CD4-positive, alpha-beta T cell treated with Interleukin-2 at 100 ng/mL for 4 hours (primary cell): ENCODE results near the gene EXOC4.

ENCODE experiments used
- DNase-seq: peaks from one replicate; pipeline ENCODE4 v3.0.0-alpha.2; 2020; ENCODE audit warnings: low spot score

Gene EXOC4

DNA sequence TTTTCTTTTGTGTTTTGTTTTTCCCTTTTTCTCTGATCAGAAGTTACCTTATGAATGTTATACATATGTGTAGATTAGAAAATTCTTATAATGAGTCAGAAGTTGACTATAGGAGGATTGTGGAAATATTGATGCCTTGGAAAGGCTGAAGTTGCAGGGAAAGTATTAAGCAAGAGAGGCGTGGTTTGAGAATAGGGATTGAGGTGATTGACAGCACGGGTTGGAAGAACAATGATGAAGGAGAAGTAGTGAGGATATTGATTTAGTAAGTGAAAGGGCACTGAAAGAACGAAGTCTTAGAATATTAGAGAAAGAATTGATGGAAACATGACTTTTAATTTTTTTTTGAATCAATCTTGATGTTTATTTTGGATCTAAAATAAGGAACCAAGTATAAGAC is 176.0 kb downstream of the EXOC4 start:
- DNase-seq, result no peak

DNA sequence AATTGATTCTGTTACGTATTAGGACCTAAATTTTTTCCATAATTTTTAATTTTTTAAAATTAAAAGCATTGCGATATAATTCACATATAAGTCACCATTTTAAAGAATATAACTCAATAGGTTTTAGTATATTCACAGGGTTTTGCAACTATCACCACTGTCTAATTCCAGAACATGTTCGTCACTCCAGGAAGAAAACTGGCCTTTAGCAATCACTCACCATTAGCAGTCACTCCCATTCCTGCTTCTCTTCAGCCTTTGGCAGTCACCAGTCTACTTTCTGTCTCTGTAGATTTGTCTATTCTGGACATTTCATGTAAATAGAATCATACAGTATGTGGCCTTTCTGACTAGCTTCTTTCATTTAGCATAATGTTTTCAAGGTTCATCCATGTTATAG is 176.5 kb downstream of the EXOC4 start:
- no peak for DNase-seq

- no peak for DNase-seq
Measured at GRCh38 chr7:133431134-133431724, 178.4 kb downstream of the EXOC4 start.

GRCh38 chr7:133433165-133433812 is 180.4 kb downstream of the EXOC4 start:
- no peak for DNase-seq

DNA sequence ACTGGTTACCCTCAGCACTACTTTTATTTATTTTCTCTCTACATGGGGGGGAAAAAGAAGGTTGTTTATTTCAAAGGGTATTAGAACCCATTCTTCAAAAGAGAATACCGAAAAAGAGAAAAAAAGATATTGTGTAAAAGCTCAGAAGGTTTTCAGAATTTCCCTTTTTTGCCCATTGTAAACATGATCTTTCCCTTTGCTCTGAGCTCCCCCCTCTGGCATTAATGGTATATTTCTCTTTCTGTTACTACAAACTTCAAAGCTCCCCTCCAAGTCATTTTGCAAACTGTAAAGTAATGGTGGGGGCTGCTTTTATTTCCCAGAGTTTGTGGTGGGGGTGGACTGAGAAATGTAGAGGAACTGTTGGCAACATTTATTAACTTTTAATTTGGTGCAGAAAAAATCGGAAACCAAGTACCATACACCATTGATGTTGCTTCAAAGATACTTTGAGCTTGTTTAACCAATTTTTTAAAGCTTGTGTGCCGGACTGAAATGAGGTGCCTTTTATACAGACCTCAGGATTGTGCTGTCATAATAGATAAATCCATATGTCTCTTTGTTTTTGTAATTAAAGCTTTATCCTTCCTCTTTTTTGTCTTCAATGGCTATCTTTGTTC is 181.5 kb downstream of the EXOC4 start:
- peak; percentile 8 for DNase-seq

DNA sequence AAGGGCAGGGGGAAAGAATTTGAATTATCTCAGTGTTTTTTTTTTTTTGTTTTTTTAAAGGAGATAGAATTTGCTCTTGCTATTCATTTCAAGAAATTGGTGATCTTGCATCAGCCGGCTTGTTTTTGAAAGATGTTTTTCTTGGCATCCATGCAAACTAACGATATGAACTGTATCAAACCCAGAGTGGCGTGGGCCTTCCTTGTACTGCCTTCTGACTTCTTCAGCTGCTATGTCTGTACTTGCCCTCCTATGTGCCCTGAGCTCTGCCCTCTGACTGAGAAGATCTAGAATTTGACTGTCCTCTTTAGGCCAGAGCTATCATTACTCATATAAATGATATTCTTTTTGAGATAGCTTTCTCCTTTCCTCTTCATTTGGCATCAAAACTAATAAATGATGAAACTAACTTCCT is 183.1 kb downstream of the EXOC4 start:
- no peak for DNase-seq

DNA sequence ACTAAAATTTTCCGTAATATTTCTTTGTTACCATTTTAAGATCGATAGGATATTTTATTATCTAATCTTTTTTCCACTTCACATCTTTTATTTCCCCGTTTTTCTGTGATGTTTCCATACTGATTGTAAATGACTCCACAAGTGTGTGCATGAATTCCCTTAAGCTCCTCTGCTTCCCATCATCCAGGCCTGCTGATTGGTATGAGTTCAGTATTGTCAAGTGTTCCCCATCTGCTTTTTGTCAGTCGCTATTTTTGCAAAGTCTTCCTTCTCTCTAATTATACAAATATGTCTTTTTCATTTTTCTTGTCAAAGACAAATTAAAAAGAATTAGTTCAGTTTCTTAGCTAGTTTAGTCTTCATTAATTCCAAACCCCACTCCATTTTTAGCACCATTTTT is 184.7 kb downstream of the EXOC4 start:
- no peak for DNase-seq

GRCh38 chr7:133442818-133443217 is 189.9 kb downstream of the EXOC4 start:
- no peak for DNase-seq

DNA sequence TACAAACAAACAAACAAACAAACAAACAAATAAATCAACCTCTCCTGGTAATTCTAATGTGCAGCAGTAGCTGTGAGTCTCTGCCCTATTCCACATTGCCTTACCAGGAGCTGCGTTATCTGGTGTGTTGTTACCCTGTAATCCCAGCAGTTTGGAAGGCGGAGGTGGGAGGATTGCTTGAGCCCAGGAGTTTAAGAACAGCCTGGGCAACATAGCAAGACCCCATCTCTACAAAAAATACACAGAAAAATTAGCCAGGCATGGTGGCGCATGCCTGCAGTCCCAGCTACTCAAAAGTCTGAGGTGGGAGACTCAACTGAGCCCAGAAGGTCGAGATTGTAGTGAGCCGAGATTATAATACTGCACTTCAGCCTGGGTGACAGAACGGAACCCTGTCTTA is 192.7 kb downstream of the EXOC4 start:
- no peak for DNase-seq

GRCh38 chr7:133448012-133448411 is 195.1 kb downstream of the EXOC4 start:
- no peak for DNase-seq

DNA sequence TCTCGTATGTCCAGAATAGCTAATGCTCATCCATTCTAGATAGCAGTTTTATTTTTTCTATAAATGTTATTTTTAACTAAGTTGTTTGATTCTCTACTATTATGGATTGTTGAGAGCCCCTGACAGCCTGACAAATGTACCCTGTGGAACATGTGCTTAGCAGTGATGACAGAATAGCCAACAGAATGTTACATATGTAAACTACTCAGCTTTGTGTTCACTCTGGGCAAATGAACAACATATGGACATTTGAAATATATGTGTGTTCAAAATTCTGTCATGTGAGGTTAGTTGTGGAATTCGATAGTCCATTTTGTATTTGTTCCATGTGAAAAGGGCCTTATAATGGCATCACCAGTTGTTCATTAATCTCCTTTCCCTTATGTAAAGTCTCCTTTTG is 199.7 kb downstream of the EXOC4 start:
- DNase-seq, result no peak

GRCh38 chr7:133458688-133459087 is 205.8 kb downstream of the EXOC4 start:
- DNase-seq, result no peak

- no peak for DNase-seq
Measured at GRCh38 chr7:133461421-133461820, 208.5 kb downstream of the EXOC4 start.

DNA sequence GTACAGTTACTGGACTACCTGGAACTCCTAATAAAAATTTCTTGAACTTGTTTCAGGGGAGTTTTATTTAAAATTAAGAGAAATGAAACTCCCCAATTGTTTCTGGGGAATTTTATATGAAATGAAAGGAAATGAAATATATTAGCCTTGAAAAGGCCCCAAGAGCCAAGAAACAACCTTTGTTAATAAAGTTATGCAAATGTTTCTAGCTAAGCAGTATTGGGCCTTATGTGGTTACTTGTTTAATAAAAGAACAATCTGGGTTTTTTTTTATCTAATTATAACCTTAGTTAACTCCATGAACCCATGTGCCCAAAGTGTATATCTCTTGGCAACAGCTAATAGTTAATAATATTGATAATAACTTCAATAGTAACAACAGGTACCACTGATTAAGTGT is 222.8 kb downstream of the EXOC4 start:
- no peak for DNase-seq

DNA sequence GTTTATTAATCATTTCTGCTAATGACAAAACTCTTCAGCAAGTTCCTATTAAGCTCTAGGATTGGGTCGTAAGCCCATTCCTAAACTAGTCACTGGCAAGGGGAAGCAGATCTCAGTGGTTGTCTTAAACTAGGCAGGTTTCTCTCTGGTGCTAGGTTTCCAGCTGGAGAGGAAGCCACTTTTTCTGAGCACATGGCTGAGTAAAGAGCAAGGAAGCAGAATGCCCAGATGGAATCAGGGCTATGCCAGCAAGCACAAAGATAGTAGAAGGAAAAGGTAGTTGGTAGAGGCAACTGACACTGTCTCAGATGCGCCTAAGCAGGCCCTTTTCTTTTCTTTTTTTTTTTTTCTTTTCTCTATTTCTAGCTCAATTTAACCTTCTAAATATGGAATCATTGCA is 224.9 kb downstream of the EXOC4 start:
- DNase-seq, result no peak

DNA sequence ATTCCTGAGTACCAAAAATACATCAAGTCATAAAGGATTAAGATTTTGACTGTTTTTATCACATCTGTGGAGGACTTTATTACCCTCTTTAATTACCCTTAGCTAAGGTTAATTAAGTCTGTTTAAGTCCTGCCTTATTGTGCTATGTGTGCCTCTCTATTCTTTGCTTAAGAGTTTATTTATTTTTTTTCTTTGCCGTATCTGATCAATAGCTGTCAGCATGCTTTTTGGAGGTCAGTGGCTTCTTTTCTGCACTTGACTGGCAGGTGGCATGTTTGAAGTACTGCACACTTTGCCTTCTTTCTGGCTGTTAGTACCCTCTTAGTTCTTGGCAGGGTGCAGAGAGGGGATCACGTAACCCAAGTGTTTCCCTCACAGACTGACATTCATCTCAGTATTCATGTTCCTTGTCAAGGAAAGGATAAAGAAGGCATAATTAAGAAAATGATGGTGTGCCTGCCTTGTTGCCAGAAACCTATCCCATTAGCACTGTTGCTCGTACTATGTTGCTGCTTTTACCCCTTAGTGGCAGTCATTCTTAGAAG is 225.8 kb downstream of the EXOC4 start:
- DNase-seq, result no peak

DNA sequence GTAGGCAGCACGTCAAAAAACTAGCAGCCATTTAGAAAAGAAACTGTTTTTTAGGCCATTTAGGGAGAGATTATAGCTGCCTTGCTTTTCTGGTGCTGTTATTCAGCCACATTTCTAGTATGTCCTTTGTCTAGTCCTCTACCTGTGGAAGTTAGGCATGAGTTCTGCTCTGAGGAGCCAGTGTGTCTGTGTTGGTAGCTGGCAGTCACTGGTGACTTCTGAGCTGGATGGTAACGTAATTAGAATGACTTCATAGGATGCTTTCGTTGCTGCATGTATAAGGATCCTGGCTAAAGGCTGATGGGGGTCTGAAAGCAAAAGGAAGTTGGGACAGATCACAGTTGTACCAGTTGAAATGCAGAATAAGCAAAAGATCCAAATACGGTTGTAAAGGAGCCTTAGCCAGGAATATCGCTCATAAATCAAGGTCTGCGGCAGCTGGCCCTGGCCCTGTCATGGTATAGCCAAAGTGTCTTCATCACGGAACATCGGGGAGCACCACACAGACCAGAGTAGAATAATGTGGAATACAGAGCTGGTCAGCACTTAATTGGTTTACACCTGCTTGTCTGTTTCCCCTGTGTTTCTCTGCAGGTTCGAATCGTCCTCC is 226.7 kb downstream of the EXOC4 start:
- no peak for DNase-seq

DNA sequence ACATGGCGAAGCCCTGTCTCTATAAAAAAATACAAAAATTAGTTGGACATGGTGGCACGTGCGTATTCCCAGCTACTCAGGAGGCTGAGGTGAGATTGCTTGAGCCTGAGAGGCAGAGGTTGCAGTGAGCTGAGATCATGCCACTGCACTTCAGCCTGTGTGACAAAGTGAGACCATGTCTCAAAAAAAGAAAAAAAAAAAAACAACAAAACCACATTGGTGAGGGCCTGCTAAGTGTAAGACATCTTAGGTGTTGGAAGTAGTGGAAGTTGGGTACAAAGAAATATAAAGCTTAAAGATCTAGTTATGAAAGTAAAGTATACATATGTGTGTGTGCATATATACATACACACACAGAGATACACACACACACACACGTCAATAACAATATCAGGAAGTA is 228.0 kb downstream of the EXOC4 start:
- no peak for DNase-seq

DNA sequence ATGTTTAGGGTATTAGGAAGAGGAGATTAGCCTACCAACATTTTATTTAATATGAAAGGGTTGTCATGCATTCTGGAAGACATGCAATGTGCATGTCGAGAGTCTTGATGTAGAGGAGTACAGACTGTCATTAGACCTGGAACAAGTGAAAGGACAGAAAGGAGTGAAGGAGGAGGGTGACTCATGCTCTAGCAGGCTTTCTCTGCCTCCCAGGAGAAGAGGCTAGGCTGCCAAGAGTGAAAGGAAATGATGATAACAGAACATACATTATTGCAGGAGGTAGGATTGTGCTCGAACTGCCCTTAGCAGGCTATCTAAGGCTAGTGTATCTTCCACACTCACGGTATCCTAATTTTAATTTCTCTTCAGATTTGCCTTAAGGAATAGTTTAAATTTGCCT is 228.8 kb downstream of the EXOC4 start:
- DNase-seq, result no peak

DNA sequence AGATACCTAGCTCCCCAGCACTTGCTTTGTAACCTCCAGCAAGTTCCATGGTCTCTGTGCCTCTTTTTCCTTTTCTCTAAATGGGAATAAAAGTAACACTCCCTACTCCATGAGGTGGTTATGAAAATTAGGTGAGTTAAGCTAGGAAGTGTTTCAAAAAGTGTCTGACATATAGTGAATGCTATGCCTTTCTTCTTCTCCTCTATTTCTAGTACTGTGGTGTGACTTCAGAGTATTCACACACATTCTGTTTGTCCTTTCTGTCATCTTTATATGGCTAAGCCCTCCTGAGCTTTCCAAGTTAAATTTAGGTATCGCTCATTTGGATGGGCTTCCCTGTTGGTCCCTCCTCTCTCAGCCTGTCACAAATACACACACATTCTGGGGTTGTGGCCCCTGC is 229.7 kb downstream of the EXOC4 start:
- no peak for DNase-seq

- peak; percentile 62 for DNase-seq
Measured at GRCh38 chr7:133484086-133484485, 231.2 kb downstream of the EXOC4 start.

- DNase-seq, result no peak
Measured at GRCh38 chr7:133489906-133490305, 237.0 kb downstream of the EXOC4 start.

DNA sequence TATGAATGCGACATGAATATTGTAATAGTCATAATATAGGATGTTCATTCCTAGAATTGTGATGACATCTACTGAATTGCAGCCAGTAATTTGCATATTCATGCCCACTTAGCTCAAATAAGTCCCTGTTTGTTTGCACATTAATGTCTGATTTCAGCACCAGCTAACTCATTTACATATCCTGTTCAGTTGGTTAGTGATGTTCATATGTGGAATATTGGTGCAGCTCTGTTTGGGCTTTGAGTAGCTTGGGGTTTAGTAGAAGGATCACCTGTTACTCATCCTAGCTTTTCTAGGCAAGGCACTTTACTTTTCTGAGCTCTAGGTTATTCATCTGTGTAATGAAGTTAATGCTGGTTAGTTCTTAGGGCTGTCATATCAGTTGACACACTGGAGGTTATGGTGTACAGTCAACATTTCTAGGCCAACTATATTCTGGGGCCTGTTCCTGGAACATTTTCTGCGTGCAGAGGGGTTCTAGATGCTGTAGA is 238.4 kb downstream of the EXOC4 start:
- DNase-seq, result no peak
